SK-N-MC (cell line): ENCODE results near the gene ZNF385B.

ENCODE experiments used
- DNase-seq: peaks from one replicate; pipeline ENCODE4 v3.0.0-alpha.2; 2011; ENCODE audit warnings: low read depth, low spot score
- H3K27ac ChIP-seq: fragments of 200-600 bp; sonication (generic); 2 replicates; pipeline ENCODE4 v1.5.1; 2016; ENCODE audit warnings: mixed run types
- H3K36me3 ChIP-seq: fragments of 200-600 bp; sonication (generic); 2 replicates; pipeline ENCODE4 v1.6.1; 2017; ENCODE audit warnings: antibody characterized with exemption, low read length, mixed read lengths; ENCODE audit not compliant: insufficient read depth
- H3K4me3 ChIP-seq: fragments of 200-600 bp; sonication (generic); 2 replicates; pipeline ENCODE4 v1.5.1; 2016
- H3K9ac ChIP-seq: fragments of 200-600 bp; sonication (generic); 2 replicates; pipeline ENCODE4 v1.8.0; 2017; ENCODE audit warnings: mixed run types, mixed read lengths; ENCODE audit not compliant: insufficient read length
- H3K9me3 ChIP-seq: fragments of 200-600 bp; sonication (generic); 2 replicates; pipeline ENCODE4 v1.6.1; 2017; ENCODE audit warnings: low read depth, mild to moderate bottlenecking, antibody characterized with exemption, low read length, moderate library complexity, mixed read lengths
- EZH2 ChIP-seq: fragments of 200-600 bp; sonication (generic); IDR thresholded peaks from one replicate; pipeline ENCODE4 v1.6.1; 2017; ENCODE audit warnings: antibody characterized with exemption
- FOXP2 ChIP-seq: optimal IDR thresholded peaks from 2 replicates; pipeline ENCODE3; 2011; ENCODE audit warnings: mild to moderate bottlenecking, moderate library complexity; ENCODE audit not compliant: insufficient read depth; ENCODE audit errors: extremely low read length, control extremely low read depth
- POLR2AphosphoS5 ChIP-seq: IDR thresholded peaks from 2 replicates; pipeline ENCODE4 v1.6.1; 2012; ENCODE audit warnings: mild to moderate bottlenecking, low read depth, low read length, borderline replicate concordance

Gene ZNF385B

GRCh38 chr2:179657068-179657595 is 204.3 kb downstream of the ZNF385B start:
- H3K27ac ChIP-seq = no peak overlapping the region
- TF ChIP-seq EZH2 (no peak), FOXP2 (no peak), POLR2AphosphoS5 (no peak)
- DNase-seq = no peak
- no peak overlapping the region for H3K4me3 ChIP-seq
- H3K9me3 ChIP-seq = no peaks in the 10 kb centered on the region
- H3K36me3 ChIP-seq = no peaks in the 10 kb centered on the region
- H3K9ac ChIP-seq = no peak overlapping the region

GRCh38 chr2:179655627-179656026 is 205.8 kb downstream of the ZNF385B start:
- no peaks in the 10 kb centered on the region for H3K9me3 ChIP-seq
- DNase-seq = no peak
- no peak for TF ChIP-seq EZH2
- no peak for TF ChIP-seq FOXP2
- TF ChIP-seq POLR2AphosphoS5 = no peak
- no peak overlapping the region for H3K4me3 ChIP-seq
- H3K27ac ChIP-seq = no peak overlapping the region
- no peak overlapping the region for H3K9ac ChIP-seq
- H3K36me3 ChIP-seq = no peaks in the 10 kb centered on the region

- Histone ChIP-seq H3K36me3 (no peaks in the 10 kb centered on the region), H3K9ac (no peak overlapping the region), H3K27ac (no peak overlapping the region), H3K9me3 (no peaks in the 10 kb centered on the region), H3K4me3 (no peak overlapping the region)
- DNase-seq = no peak
- TF ChIP-seq EZH2 = no peak
- no peak for TF ChIP-seq POLR2AphosphoS5
- TF ChIP-seq FOXP2 = no peak
Observed at GRCh38 chr2:179654806-179655205, 206.6 kb downstream of the ZNF385B start.

GRCh38 chr2:179652296-179652695 is 209.1 kb downstream of the ZNF385B start:
- H3K4me3 ChIP-seq = no peak overlapping the region
- TF ChIP-seq POLR2AphosphoS5 (no peak), EZH2 (no peak), FOXP2 (no peak)
- H3K9me3 ChIP-seq = no peaks in the 10 kb centered on the region
- H3K36me3 ChIP-seq = no peaks in the 10 kb centered on the region
- no peak overlapping the region for H3K9ac ChIP-seq
- DNase-seq = no peak
- H3K27ac ChIP-seq = no peak overlapping the region

- no peak overlapping the region for H3K4me3 ChIP-seq
- DNase-seq = no peak
- H3K9ac ChIP-seq = no peak overlapping the region
- no peaks in the 10 kb centered on the region for H3K9me3 ChIP-seq
- H3K27ac ChIP-seq = no peak overlapping the region
- no peaks in the 10 kb centered on the region for H3K36me3 ChIP-seq
- no peak for TF ChIP-seq EZH2
Observed at GRCh38 chr2:179650420-179650819, 211.0 kb downstream of the ZNF385B start.

- Histone ChIP-seq H3K27ac (no peak overlapping the region), H3K9ac (no peak overlapping the region), H3K36me3 (no peaks in the 10 kb centered on the region), H3K9me3 (no peaks in the 10 kb centered on the region), H3K4me3 (no peak overlapping the region)
- no peak for DNase-seq
- no peak for TF ChIP-seq EZH2
- no peak for TF ChIP-seq POLR2AphosphoS5
- no peak for TF ChIP-seq FOXP2
Observed at GRCh38 chr2:179646862-179647587, 214.4 kb downstream of the ZNF385B start.

GRCh38 chr2:179646173-179646769 is 215.1 kb downstream of the ZNF385B start:
- H3K4me3 ChIP-seq = no peak overlapping the region
- no peak for TF ChIP-seq POLR2AphosphoS5
- TF ChIP-seq FOXP2 = no peak
- DNase-seq = no peak
- no peaks in the 10 kb centered on the region for H3K36me3 ChIP-seq
- no peak overlapping the region for H3K9ac ChIP-seq
- no peaks in the 10 kb centered on the region for H3K9me3 ChIP-seq
- no peak overlapping the region for H3K27ac ChIP-seq

GRCh38 chr2:179645047-179645446 is 216.4 kb downstream of the ZNF385B start:
- Histone ChIP-seq H3K36me3 (no peaks in the 10 kb centered on the region), H3K4me3 (no peak overlapping the region), H3K27ac (no peak overlapping the region), H3K9me3 (no peaks in the 10 kb centered on the region), H3K9ac (no peak overlapping the region)
- TF ChIP-seq FOXP2 (no peak), EZH2 (no peak), POLR2AphosphoS5 (no peak)
- no peak for DNase-seq

- DNase-seq = no peak
- Histone ChIP-seq H3K9ac (no peak overlapping the region), H3K9me3 (no peaks in the 10 kb centered on the region), H3K4me3 (no peak overlapping the region), H3K27ac (no peak overlapping the region), H3K36me3 (no peaks in the 10 kb centered on the region)
- TF ChIP-seq EZH2 = no peak
- no peak for TF ChIP-seq POLR2AphosphoS5
- TF ChIP-seq FOXP2 = no peak
Observed at GRCh38 chr2:179642462-179642861, 218.9 kb downstream of the ZNF385B start.
